HEK293 (cell line): Measurements from ENCODE around the gene ATP11C.
A peak's percentile ranks its signal among the peaks of the same experiment; 100 is the strongest.

Experiments
- CTCF ChIA-PET: fragments of 350-600 bp; formaldehyde crosslinking; extraction: SDS; loops from one replicate; lab custom pipeline; 2021; ENCODE audit warnings: antibody characterized with exemption; lab: Yijun Ruan, JAX
- POLR2A ChIA-PET: fragments of 300-600 bp; formaldehyde crosslinking; extraction: SDS; loops from one replicate; lab custom pipeline; 2020; ENCODE audit warnings: antibody characterized with exemption, inconsistent platforms; lab: Yijun Ruan, JAX
- H3K27ac ChIP-seq: fragments of 200-500 bp; sonication (Bioruptor generic); 2 replicates; pipeline ENCODE4 v1.5.1; 2014; ENCODE audit warnings: low read depth, low read length, control low read depth, inconsistent platforms; ENCODE audit errors: extremely low read depth
- H3K36me3 ChIP-seq, 2 experiments: fragments of 200-500 bp in 1 of 2; sonication (Bioruptor generic) in 1 of 2; 1 replicate in 1 of 2; 2 replicates in 1 of 2; pipeline ENCODE4 v1.5.1; 2014 to 2017; ENCODE audit warnings: inconsistent platforms in 2 of 2, low read length in 2 of 2; ENCODE audit not compliant: control insufficient read depth in 2 of 2, insufficient read depth in 1 of 2
- H3K4me1 ChIP-seq: fragments of 200-500 bp; sonication (Bioruptor generic); 2 replicates; pipeline ENCODE4 v1.5.1; 2014; ENCODE audit warnings: mild to moderate bottlenecking, low read length, inconsistent platforms; ENCODE audit not compliant: control insufficient read depth, insufficient read depth
- H3K4me3 ChIP-seq: 2 replicates; pipeline ENCODE4 v1.5.1; 2011; ENCODE audit warnings: low read depth, mild to moderate bottlenecking, control low read depth, low read length, moderate library complexity
- H3K9me3 ChIP-seq: fragments of 200-500 bp; sonication (Bioruptor generic); 2 replicates; pipeline ENCODE4 v1.5.1; 2014; ENCODE audit warnings: low read depth, low read length, inconsistent platforms; ENCODE audit not compliant: control insufficient read depth, insufficient read depth
- BCL11B ChIP-seq: fragments of 450-650 bp; formaldehyde crosslinking; IDR thresholded peaks from 2 replicates; pipeline ENCODE4 v1.5.1; 2016; ENCODE audit warnings: low read depth, missing biosample characterization, missing genetic modification characterization
- OVOL3 ChIP-seq: fragments of 450-650 bp; formaldehyde crosslinking; IDR thresholded peaks from 2 replicates; pipeline ENCODE4 v1.5.1; 2016; ENCODE audit warnings: missing biosample characterization, missing genetic modification characterization
- PRDM1 ChIP-seq: fragments of 450-650 bp; formaldehyde crosslinking; IDR thresholded peaks from 2 replicates; pipeline ENCODE4; 2016; ENCODE audit warnings: missing biosample characterization, missing genetic modification characterization
- ZNF114 ChIP-seq: fragments of 450-650 bp; formaldehyde crosslinking; IDR thresholded peaks from 2 replicates; pipeline ENCODE4 v1.5.0; 2017; ENCODE audit warnings: missing biosample characterization, missing genetic modification characterization
- ZNF133 ChIP-seq: fragments of 450-650 bp; formaldehyde crosslinking; IDR thresholded peaks from 2 replicates; pipeline ENCODE4 v1.5.1; 2016; ENCODE audit warnings: missing biosample characterization, missing genetic modification characterization
- ZNF366 ChIP-seq: fragments of 450-650 bp; formaldehyde crosslinking; conservative IDR thresholded peaks from 2 replicates; pipeline ENCODE4 v1.5.1; 2016; ENCODE audit warnings: missing biosample characterization, missing genetic modification characterization
- ZNF394 ChIP-seq: fragments of 450-650 bp; formaldehyde crosslinking; IDR thresholded peaks from 2 replicates; pipeline ENCODE4 v1.5.1; 2016; ENCODE audit warnings: missing biosample characterization, missing genetic modification characterization, mild to moderate bottlenecking, moderate library complexity, borderline replicate concordance
- ZNF596 ChIP-seq: fragments of 450-650 bp; IDR thresholded peaks from 2 replicates; pipeline ENCODE4 v1.5.0; 2018; ENCODE audit warnings: missing biosample characterization, mild to moderate bottlenecking, missing genetic modification characterization, moderate library complexity
- ZNF677 ChIP-seq: fragments of 450-650 bp; IDR thresholded peaks from 2 replicates; pipeline ENCODE4 v1.5.0; 2018; ENCODE audit warnings: missing biosample characterization, mild to moderate bottlenecking, missing genetic modification characterization, moderate library complexity
- ZNF707 ChIP-seq: fragments of 450-650 bp; formaldehyde crosslinking; IDR thresholded peaks from 2 replicates; pipeline ENCODE4 v1.5.1; 2016; ENCODE audit warnings: missing biosample characterization, missing genetic modification characterization
- ZNF747 ChIP-seq: fragments of 450-650 bp; formaldehyde crosslinking; IDR thresholded peaks from 2 replicates; pipeline ENCODE4 v1.5.1; 2016; ENCODE audit warnings: missing biosample characterization, missing genetic modification characterization
- TF ChIP-seq, protein P1 (sequence below): fragments of 450-650 bp; formaldehyde crosslinking; IDR thresholded peaks from 2 replicates; pipeline ENCODE4 v1.5.1; 2016; ENCODE audit warnings: missing biosample characterization, missing genetic modification characterization, low read depth
- TF ChIP-seq, protein P2 (sequence below): fragments of 450-650 bp; formaldehyde crosslinking; IDR thresholded peaks from 2 replicates; pipeline ENCODE4 v1.5.1; 2017; ENCODE audit warnings: missing biosample characterization, missing genetic modification characterization
- TF ChIP-seq, protein P3 (sequence below): fragments of 450-650 bp; formaldehyde crosslinking; IDR thresholded peaks from 2 replicates; pipeline ENCODE4 v1.5.1; 2016; ENCODE audit warnings: missing biosample characterization, missing genetic modification characterization
- TF ChIP-seq, protein P4 (sequence below): fragments of 450-650 bp; IDR thresholded peaks from 2 replicates; pipeline ENCODE4 v1.5.1; 2018; ENCODE audit warnings: missing biosample characterization, missing genetic modification characterization

Gene ATP11C

DNA sequence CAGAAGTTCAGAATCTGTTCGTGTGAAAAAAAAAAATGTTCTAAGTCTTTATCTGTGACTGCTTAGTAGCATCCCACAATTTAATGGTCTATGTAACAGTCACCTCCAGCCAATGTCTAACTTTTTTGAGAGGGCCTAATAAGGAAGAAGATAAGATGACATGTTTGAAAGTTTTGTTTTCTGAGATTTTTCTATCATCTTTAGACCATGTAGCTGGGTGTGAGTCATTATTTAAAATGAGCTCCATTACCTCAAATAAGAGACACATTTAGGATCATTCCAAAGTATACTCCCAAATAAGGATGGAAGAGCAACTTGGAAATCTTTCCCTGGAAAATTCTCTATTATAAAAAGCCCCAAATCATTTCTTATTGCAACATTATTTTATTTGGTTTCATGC is 196.7 kb downstream of the ATP11C start (continued):
- TF ChIP-seq, protein P1, sequence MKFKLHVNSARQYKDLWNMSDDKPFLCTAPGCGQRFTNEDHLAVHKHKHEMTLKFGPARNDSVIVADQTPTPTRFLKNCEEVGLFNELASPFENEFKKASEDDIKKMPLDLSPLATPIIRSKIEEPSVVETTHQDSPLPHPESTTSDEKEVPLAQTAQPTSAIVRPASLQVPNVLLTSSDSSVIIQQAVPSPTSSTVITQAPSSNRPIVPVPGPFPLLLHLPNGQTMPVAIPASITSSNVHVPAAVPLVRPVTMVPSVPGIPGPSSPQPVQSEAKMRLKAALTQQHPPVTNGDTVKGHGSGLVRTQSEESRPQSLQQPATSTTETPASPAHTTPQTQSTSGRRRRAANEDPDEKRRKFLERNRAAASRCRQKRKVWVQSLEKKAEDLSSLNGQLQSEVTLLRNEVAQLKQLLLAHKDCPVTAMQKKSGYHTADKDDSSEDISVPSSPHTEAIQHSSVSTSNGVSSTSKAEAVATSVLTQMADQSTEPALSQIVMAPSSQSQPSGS (tag by site-specific recombination), result no peak
- TF ChIP-seq, all 188 proteins: peak for 0

DNA sequence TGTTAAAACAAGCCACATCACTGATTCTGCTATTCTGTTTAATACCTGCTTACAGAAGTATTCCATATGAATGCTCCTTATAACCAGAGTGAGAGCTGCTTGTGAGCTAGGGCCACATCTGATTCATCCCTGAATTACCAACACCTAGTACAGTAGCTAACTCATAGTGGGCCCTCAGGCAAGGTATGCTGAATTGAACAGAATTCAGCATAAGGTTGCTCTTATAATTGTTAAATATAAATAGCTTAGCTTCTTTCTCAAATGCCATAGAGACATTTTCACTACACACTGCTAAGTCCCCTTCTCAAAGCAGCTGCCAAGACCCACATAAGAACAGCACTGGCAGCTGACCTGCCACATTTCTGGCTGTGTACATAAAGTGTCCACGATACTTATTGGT is 197.9 kb downstream of the ATP11C start:
- Histone ChIP-seq H3K36me3 (peaks cover 0 to 27% of the 10 kb centered on the region in 2 experiments; a peak in 1 of 3 replicates), H3K4me1 (peaks cover 3% of the 10 kb centered on the region; the same call in 1 of the 2 replicates), H3K27ac (no peak overlapping the region), H3K4me3 (no peak overlapping the region), H3K9me3 (no peaks in the 10 kb centered on the region)
- ChIA-PET CTCF (interaction anchor here (0.6 to 1.0 kb wide), 2 partner anchors 13 to 34 kb away, joined by 3 read pairs; no protein-coding TSS in a partner anchor), POLR2A (no interaction called here)
- TF ChIP-seq, protein P2, sequence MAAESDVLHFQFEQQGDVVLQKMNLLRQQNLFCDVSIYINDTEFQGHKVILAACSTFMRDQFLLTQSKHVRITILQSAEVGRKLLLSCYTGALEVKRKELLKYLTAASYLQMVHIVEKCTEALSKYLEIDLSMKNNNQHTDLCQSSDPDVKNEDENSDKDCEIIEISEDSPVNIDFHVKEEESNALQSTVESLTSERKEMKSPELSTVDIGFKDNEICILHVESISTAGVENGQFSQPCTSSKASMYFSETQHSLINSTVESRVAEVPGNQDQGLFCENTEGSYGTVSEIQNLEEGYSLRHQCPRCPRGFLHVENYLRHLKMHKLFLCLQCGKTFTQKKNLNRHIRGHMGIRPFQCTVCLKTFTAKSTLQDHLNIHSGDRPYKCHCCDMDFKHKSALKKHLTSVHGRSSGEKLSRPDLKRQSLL (tag by site-specific recombination), result no peak
- 0 out of 2 replicates have a peak, but pooled peaks have one; percentile 38 for TF ChIP-seq ZNF677 (tag by site-specific recombination)
- no peak for TF ChIP-seq OVOL3 (tag by site-specific recombination)
- TF ChIP-seq BCL11B (tag by site-specific recombination), result no peak

DNA sequence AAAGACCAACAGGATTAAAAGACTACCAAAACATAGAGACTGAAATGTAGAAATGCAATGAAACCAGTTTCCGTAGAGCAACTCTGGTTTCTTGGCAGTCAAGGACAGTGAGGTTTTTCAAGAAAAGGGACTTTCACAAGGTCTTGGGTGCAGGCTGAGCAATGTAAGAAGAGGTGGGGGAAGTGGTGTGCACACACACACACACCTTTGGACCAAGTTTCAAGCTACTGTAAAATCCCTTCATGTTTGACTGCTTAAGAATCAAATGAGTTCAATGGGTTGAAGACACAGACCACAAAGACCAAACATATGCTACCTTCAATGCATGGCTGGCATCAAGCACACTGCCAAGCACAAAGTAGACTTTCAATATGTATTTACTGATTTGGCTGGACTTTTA is 207.1 kb downstream of the ATP11C start:
- Histone ChIP-seq H3K27ac (no peak overlapping the region), H3K4me3 (no peak overlapping the region), H3K36me3 (no peaks in the 10 kb centered on the region), H3K9me3 (no peaks in the 10 kb centered on the region), H3K4me1 (no peaks in the 10 kb centered on the region)
- ChIA-PET POLR2A (no interaction called here), CTCF (interaction anchor here (0.6 kb wide), 1 partner anchor 425 kb away, joined by 3 read pairs; no protein-coding TSS in a partner anchor)
- no peak for TF ChIP-seq ZNF366 (tag by site-specific recombination)
- TF ChIP-seq, protein P3, sequence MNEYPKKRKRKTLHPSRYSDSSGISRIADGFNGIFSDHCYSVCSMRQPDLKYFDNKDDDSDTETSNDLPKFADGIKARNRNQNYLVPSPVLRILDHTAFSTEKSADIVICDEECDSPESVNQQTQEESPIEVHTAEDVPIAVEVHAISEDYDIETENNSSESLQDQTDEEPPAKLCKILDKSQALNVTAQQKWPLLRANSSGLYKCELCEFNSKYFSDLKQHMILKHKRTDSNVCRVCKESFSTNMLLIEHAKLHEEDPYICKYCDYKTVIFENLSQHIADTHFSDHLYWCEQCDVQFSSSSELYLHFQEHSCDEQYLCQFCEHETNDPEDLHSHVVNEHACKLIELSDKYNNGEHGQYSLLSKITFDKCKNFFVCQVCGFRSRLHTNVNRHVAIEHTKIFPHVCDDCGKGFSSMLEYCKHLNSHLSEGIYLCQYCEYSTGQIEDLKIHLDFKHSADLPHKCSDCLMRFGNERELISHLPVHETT (tag by site-specific recombination), result no peak
- no peak for TF ChIP-seq PRDM1
- TF ChIP-seq, protein P4, sequence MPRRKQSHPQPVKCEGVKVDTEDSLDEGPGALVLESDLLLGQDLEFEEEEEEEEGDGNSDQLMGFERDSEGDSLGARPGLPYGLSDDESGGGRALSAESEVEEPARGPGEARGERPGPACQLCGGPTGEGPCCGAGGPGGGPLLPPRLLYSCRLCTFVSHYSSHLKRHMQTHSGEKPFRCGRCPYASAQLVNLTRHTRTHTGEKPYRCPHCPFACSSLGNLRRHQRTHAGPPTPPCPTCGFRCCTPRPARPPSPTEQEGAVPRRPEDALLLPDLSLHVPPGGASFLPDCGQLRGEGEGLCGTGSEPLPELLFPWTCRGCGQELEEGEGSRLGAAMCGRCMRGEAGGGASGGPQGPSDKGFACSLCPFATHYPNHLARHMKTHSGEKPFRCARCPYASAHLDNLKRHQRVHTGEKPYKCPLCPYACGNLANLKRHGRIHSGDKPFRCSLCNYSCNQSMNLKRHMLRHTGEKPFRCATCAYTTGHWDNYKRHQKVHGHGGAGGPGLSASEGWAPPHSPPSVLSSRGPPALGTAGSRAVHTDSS, result no peak
- TF ChIP-seq ZNF596 (tag by site-specific recombination), result no peak

DNA sequence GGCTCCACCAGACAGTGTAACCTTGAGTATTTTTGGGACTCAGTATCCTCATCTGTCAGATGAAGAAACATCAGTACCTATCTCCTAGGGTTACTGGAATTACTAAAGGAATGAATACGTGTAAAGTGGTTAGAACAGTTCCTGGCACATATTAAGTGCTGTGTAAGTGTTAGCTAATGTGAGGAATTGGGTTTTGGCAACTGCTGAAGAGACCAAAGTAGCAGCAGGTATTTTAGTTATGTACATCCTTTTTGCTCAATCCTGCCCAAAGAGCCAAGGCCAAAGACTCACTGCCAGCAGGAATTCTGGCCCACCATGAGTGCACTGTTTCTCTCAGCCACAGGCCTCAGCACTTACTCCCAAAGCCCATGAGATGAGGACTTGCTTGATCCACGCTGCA is 208.2 kb downstream of the ATP11C start:
- POLR2A ChIA-PET, result no interaction called here
- CTCF ChIA-PET, result no interaction called here
- H3K4me1 ChIP-seq, result no peaks in the 10 kb centered on the region
- no peak overlapping the region for H3K27ac ChIP-seq
- no peaks in the 10 kb centered on the region for H3K36me3 ChIP-seq
- H3K9me3 ChIP-seq, result no peaks in the 10 kb centered on the region
- no peak overlapping the region for H3K4me3 ChIP-seq
- TF ChIP-seq ZNF707 (tag by site-specific recombination), result no peak
- no peak for TF ChIP-seq OVOL3 (tag by site-specific recombination)
- TF ChIP-seq ZNF114 (tag by site-specific recombination), result no peak
- no peak for TF ChIP-seq ZNF394 (tag by site-specific recombination)
- TF ChIP-seq ZNF747 (tag by site-specific recombination), result no peak
- TF ChIP-seq ZNF133 (tag by site-specific recombination), result no peak
- TF ChIP-seq, all 188 proteins: peak for 0
